Effector CD4-positive, alpha-beta T cell (primary cell): ENCODE results near the gene RBM33.
"Not testable (repeated sequence)": the region's sequence is repeated elsewhere in the genome, so short reads cannot be mapped to it uniquely, and the experiment has no call there.

Source experiments
- DNase-seq: peaks from one replicate; pipeline ENCODE4 v3.0.0-alpha.2; 2020

Gene RBM33

DNA sequence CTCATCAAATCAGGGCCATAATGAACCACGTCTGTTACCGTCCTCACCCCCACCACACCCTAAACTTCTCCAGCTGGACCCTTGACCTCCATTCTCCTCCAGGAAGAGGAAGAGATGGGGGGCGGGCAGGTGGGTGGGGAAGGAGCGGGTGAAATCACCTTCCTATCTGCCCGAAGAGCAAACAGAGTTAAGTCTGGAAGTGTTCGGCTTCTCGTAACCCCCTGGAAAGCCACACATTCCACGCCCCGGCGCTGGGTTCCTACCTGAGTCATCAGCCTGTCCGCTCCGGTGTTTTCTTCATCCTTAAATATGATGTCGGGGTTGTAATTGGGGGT lies 167.1 kb downstream of the RBM33 start:
- no peak for DNase-seq

DNA sequence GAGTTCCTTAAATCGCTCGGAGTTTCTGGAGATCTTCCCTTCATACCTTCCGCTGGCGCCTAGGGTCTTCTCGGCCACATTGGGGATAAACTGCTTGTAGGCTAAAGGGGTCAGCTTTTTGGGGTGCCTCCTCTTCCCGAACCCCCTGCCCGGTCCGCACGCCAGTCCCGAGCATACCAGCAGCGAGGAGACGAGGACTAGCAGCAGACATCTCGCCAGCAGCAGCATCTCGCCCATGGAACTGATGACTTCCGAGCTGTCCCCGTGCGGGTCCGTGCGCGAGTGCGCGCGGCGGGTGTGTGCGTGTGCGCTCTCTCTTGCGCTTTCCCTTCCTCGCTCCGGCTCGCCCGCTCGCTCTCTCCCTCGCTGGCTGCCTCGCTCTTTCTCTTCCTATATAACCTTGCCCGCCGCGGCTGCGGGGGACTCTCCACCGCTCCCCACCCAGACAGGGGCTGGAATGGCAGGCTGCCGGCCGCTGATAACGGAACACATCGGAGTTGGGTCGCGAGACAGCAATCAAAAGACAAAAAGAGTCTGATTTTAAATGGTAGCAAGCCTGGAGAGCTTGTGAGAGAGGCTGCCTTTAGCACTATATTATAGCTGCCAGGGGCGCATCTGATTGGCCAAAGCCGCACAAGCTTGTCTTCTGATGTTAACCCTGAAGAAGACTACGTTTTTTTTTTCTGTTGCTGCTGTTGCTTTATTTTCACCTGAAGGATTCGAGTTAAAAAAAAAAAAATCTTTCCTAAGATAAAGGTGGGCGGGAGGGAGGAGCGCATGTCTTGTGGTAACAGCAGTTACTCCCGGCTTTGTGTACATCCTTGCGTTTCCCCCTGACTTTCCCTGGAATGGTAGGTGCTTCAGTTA lies 167.7 kb downstream of the RBM33 start, which contains the start of gene SHH:
TSS of gene SHH (minus strand) at position 569 of the 867 bp plus-strand sequence. CDS start at position 228, 341 bp downstream.
- DNase-seq, result no peak

DNA sequence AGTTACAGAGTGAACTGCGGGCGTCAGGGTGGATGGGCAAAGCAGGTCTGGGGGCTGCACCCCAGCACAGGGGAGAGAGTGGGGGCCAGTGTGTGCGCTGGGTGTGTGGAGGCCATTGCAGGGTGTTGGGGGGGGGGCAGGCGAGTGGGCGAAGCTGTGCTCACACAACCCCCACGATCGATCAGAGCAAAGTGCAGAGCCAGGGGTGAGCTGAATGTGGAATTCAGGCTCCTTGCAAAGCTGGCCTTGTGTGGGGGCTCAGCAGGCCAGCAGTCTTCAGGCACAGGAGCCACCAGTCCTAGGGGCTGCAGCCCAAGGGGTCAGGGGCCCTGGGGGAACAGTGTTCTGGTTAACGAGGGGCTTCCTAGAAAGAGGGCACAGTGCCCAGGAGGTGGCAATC lies 168.7 kb downstream of the RBM33 start:
- no peak for DNase-seq

DNA sequence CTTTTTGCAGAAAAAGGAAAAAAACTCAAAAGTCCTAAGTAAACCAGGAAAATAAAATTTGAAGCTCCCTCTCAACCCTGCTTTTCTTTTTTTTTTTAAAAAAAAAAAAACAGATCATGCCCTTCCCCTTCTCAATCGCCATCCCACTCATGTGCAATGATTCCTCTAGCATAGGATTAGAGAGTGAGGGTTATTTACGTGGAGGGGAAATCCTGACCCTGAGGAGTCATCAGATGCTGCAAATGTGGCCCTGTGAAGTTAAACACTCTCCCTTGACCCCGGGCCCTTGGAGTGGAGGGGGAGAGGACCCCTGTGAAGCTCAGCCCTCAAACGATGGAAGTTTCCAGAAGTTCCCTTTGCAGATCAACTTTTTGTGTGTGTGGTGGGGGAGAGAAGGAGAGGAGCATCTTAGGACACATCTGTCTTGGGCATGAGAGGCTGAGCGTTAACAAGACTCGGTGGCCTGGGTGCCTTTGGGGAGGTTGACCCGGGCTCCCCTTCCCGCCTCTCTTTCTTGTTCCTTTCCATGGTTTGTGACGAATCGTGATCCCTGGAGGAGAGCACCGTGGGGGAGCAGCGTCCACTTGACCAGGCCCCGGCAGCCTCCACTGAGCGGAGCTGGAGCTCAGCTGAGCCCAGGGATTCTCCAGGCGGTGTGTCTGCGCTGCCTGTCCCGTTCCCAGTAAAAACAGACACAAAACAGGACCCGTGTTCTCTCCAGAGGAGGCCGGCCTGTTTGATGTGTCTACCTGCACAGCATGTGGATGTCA lies 169.3 kb downstream of the RBM33 start:
- DNase-seq, result no peak

DNA sequence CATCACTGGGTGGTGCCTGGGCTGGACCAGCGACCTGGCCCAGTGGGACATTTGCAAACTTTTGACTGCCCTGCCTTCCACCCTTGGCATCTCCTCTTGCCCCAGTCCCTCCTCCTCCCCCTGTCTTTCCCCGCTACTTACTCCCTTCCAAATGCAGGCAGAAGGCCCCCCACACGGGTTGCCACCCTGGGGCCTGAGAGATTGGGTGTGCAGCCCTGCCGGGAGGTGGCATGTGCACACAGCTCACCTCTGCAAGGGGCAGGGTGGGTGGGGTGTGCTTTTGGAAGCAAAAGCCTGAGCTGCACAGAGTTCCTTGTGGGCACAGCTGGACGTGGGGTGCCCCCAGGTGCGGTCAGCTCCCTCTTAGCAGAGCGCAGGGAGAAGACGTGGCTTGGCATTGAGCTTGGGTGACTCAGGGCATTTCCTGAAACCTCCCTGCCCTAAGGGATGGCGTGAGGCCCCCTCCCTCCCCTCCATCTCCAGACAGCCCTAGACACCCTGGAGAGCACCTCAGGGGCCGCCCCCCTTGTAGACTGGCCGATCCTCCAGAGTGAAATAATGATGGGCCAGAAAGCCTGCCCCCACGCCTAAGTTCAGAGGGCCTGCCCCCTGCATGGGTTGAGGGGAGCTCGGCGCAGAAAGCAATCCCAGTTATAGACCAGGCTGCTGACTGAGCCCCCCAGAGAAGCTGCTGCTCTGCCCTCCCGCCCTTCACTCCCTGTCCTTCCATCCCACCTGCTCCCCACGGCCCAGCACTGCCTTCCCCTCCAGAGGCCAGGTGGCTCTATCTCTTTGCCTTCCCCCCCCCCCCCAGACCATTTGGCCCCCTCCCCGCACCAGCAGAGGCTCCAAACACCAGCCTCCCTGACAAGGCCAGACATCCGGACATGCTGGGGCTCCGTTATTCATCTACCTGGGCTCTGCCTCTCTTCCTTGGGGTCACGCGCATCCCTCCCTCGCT lies 170.1 kb downstream of the RBM33 start:
- DNase-seq, result no peak

DNA sequence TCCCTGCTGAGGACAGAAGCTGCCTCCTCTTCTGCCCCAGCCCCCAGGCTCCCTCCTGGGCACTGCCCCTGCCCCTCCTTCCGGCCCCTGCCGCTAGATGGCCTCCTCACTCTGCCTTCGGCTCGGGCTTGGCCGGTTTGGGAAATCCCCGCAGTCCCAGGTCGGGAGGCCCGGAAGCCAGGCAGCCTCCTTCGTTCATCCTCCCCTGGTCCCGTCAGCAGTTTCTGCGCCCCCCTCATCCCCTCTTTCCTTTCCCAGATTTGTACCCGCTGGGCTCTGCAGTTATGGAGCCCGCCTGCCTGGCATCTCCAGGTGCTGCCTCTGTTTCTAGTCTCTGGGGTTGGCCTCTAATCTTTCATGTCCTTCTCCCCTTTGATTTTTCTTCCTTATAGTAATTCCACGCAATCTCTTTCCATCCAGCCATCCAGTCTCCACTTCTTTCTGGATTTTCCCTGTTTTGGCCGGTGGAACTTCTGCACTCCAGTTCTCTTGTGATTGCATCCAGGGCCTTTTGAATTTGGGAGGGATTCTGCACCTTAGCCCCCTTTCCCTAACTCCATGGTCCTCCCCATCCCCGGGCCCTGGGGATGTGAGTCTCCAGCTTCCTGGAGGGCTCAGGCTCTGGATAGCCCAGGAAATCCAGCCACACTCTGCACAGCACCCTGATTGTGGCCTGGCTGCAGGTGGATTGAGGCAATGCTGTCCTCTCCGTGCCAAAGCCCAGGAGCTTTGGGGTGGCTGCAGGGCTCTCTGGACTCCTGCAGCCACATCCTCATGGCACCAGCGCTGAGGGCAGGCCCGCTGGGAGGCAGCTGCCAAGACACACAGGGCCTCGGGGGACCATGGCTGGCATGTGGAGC lies 171.1 kb downstream of the RBM33 start:
- DNase-seq, result peak; percentile 13

DNA sequence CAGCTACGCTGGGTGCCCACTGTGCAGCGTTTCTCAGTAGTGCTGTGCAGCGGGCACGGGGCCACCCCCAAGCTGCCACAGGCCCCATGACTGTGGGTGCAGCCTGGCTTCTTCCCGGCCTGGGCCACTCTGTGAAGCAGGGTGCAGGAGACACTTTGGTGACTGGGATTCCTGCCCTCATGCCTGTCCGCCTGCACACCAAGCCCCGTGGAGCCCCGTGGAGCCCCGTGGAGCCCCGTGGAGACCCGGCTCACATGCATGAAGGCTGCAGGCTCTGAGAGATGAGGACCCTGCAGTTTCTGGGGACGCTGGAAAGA lies 171.7 kb downstream of the RBM33 start:
- no peak for DNase-seq

DNA sequence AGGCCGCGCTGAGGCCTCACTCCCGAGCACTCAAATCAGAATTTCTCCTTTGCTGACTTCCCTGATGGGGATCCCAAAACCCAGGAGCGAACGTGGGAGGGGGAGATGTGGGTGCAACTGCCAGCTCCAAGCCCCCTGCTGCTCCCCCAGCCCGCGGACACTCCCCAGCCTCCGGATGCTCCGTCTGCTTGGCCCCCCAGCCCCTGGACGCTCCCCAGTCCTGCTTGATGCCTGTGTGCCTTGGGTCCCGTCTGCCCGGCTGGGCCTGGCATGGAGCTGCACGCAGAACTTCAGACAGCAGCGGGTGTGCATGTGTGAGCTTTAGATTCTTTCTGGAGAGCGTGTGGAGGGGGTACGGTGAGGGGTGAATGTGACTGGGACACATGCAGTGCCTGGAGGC lies 172.5 kb downstream of the RBM33 start:
- DNase-seq, result no peak

DNA sequence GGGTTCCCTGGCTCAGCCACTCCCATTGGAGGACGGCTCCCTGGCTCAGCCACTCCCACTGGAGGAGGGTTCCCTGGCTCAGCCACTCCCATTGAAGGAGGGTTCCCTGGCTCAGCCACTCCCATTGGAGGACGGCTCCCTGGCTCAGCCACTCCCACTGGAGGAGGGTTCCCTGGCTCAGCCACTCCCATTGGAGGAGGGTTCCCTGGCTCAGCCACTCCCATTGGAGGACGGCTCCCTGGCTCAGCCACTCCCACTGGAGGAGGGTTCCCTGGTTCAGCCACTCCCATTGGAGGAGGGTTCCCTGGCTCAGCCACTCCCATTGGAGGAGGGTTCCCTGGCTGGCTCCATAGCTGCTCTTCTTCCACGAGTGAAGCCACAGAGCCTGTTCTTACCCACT lies 173.1 kb downstream of the RBM33 start:
- not testable (repeated sequence) for DNase-seq

DNA sequence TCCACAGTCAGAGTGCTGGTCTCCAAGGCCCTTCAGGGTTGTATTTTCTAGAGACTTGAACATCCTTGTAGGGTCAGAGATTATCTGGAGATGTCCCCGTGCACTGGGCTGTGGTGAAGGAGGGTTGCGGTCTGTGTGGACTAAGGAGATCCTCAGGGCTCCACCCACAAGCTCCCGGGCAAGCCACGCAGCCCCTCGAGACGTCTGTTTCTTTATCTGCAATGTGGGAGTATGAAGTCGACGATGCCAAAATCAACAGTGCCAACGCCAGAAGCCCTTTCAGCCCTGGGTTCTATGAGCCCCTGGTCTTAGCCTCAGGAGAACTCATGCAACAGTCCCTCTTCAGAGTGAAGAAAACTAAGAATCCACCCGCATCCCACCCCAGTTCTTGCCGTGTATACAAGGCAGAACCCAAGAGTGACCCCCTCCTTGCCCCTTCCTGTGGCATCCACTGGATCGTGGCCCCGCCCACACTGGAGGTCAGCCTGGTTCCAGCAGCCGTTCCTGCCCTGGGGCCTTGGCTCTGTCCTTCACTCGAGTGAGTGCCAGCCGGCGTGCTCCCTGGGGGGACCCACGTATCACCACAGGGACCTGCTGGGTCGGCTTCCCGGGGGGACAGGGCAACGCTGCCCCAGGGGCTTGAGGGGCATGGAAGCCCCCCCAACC lies 173.8 kb downstream of the RBM33 start:
- DNase-seq, result no peak

DNA sequence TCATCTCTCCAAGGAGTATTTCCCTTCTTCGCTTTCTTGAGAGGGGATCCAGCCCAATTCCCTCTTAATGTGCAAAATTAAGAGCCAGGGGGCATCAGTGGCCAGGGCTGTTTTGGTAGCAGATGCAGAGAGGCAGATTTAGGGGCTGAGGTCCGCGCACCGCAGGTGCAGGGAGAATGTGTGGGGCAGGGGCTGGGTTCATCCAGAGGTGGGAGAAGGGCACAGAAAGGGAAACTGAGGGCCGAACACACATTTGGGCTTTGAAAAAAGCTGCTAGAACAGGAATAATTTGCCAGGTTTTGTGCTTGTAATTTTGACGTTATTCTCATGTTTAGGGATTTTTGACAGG lies 174.3 kb downstream of the RBM33 start:
- DNase-seq, result no peak

DNA sequence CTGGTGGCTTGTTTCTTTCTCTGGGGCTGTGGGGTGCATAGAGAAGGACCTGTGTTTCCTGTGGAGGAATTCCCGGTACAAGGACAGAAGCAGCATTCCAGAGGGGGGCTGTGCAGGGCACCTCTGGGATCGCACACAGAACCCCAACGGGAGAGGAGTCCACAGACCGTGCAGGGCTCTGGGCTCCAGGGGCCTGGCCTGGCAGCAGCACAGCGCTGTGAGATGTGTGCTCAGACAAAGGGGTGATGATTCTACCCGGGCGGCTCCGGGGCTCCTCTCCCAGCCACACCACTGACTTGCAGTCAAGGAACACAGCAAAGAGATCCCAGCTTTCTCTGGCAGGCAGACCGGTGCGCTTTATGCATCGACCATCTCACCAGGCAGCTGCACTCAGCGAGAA lies 174.7 kb downstream of the RBM33 start:
- DNase-seq, result no peak

DNA sequence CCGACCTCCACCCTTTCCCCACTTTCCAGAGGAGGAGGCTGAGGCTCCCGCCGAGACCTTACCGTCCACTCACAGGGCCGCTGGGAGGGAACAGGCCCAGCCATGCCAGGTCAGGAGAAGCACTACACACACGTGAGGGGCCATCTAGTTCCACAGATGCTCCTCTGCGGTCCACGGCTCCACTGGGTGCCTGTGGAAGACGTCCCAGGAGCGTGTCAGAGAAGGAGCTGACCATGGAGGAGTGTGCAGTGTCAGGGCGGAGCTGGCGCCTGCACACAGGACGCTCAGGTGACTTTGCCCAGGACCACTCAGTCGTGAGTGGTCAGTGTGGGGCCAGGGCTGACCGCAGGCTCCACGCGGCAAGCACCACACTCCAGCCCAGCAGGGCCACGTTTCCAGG lies 175.8 kb downstream of the RBM33 start:
- no peak for DNase-seq

DNA sequence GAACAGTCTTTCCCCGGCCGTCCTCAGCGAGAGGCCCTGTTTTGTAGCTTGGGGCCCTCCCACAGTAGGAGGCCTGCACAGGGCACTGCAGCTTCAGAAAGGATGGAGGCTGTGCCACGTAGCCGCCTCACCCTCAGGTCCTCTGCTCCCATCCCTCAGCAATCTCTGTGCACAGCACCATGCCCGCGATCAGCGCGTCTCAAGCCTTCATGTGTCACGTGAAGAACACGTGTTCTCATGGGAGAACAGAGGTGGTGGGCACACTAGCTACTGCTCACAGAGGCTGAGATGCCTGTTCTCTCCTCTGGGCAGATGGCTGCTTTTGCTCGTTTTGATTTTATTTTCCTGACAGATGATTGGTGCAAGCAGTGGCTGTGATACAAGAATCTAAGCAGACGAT lies 176.3 kb downstream of the RBM33 start:
- DNase-seq, result no peak

DNA sequence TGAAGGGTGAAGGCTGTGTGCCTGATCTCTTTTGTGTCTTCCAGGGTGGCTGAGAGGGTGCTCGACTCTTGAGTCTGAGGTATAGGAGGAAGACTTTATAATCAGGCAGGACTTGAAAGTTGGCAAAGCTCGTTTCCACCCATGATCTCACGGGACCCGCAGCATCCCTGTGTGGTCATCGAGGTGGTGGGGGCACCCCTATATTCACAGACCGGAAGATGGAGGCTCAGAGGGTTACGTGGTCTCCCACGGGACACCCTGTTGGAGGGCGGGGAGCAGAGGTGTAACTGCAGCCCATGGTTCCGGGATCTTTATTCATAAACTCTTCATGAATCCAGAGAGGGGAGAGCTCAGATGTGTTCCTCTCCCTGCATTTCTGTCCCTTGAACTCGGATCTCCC lies 177.4 kb downstream of the RBM33 start:
- no peak for DNase-seq

DNA sequence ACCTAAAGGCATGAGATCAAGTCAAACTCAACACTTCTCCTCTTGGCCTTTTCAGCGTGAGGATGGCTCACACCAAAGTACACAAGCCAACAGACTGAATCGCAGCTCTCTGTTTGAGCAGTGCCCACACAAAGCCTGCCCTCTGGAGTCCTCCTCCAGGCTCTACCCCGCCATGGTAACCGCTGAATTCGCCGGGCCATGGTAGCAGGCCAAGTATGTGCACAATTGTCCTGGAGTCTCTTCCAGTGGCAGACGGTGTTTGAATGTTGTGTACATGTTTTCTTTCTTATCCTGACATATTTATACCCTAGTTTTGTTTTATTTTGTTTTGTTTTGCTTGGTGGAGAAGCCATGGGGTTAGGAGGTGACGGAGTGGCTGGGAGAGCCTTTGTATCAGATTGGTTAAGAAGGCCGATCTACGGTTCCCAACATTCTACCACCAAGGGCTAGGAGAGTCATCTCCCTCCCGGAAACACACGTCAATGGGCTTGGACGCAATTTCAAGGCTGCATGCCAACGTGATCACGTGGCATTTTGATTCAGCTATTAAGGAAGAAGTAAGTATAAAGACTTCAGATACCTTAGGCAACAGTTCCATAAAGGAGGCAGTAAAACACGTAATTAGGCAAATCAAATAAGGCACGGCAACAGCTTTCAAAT lies 179.9 kb downstream of the RBM33 start:
- DNase-seq, result no peak

DNA sequence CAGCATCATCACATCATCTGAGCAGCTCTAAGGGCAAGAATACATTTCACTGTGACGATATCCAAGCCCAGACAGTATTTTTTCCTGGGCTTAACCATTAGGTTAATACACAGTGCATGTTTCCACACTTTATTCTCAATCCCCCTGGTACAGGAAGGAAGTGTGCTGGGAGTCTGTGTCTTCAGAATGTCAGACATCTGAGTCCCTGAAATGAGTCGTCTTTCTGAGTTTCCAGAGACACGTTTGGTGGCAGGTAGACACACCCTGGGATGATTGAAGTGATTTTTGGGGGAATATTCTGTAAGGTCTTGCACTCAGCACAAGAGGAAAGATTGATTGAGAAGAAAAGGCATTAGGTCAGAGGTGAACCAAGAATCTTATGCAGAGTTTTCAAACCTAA lies 180.9 kb downstream of the RBM33 start:
- no peak for DNase-seq

DNA sequence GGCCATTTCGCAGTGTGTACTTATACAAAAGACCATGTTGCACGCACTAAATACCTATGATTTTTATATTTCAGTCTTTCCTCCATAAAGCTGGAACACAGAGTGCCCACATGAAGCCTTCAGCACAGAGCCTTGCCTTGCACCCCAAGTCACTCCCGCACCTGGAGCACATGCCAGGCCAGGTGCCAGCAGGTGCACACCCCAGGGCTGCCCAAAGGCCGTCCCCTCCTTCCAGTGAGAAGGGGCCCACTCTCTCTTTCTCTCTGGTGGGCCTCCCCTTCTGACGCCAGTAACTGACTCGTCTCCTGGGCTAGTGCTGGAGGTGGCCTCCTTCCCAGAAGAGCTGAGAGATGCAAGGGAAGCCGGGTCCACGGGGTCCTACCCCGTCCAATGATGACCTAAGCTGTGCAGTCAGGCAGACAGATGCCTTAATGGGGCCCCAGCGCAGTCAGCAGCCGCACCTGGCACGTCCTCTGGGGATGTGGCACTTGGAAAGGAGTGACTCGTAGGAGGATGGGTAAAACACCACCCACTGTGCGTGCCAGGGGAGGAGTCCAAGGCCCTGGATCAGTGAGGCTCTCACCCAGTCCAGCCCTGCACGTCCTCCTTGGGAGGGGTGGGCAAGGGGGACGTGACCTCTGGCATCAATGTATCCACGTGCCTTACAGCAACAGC lies 185.5 kb downstream of the RBM33 start:
- DNase-seq, result no peak
